ENCODE measurements around the gene LPCAT2. TPM values are rescaled to one million over a fixed set of nuclear protein-coding genes. Genes with fewer than 3 reads are reported as not detected.

LPCAT2 gene, protein sequence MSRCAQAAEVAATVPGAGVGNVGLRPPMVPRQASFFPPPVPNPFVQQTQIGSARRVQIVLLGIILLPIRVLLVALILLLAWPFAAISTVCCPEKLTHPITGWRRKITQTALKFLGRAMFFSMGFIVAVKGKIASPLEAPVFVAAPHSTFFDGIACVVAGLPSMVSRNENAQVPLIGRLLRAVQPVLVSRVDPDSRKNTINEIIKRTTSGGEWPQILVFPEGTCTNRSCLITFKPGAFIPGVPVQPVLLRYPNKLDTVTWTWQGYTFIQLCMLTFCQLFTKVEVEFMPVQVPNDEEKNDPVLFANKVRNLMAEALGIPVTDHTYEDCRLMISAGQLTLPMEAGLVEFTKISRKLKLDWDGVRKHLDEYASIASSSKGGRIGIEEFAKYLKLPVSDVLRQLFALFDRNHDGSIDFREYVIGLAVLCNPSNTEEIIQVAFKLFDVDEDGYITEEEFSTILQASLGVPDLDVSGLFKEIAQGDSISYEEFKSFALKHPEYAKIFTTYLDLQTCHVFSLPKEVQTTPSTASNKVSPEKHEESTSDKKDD
- 6.8 TPM for polyA plus RNA-seq (2013, experiment 1 of 4)
- 4.8 TPM for polyA plus RNA-seq (2013, experiment 2 of 4)
- polyA plus RNA-seq (2013, experiment 3 of 4) = 6.1 TPM
- polyA plus RNA-seq (2013, experiment 4 of 4) = 4.5 TPM

- Histone ChIP-seq H3K27me3 (ENCODE audit: control insufficient read depth, insufficient read depth, low read length, poor library complexity, severe bottlenecking) (peaks cover 9% of the 10 kb centered on the region), H3K9me3 (ENCODE audit: control insufficient read depth, low read length) (no peaks in the 10 kb centered on the region), H3K27ac (ENCODE audit: insufficient read depth, low read depth, low read length, poor library complexity, severe bottlenecking) (no peak within 1 kb of the TSS), H3K4me3 (ENCODE audit: insufficient read depth, low read depth, low read length) (peak within 1 kb of the TSS; percentile 59), H3K4me1 (ENCODE audit: control insufficient read depth, insufficient read depth, low read length) (no peaks in the 10 kb centered on the region), H3K36me3 (ENCODE audit: control insufficient read depth, insufficient read depth, low read length) (no peaks in the 10 kb centered on the region)
- 3% methylated on average over 61 of the region's 61 CpGs for WGBS, 2 experiments
Measured at GRCh38 chr16:55508941-55509931, at the start of gene LPCAT2. LPCAT2 (plus strand) TSS chr16:55509072; CDS start chr16:55509182, 110 bp downstream.

DNA sequence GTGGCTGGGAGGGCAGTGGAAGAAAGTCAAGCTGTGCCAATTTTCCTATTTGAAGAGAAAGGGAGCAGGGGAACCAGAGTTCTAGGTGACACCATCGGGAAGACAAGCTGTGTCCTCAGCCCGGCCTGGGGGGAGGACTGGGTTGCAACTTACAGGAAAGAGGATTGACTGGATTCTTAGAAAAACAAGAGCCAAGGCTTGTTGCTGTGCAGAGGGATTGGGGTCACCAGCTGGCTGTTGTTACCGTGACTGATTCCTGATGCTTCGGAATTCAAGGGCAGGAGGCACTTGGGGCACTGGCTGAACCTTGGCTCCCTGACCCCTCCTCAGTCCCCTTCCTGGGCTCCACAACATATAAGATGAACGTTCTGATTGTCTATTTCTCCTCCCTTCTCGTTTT lies 46.6 kb upstream of the LPCAT2 start:
- Histone ChIP-seq H3K27ac (ENCODE audit: insufficient read depth, low read depth, low read length, poor library complexity, severe bottlenecking) (no peak overlapping the region), H3K36me3 (ENCODE audit: control insufficient read depth, insufficient read depth, low read length) (no peaks in the 10 kb centered on the region), H3K4me1 (ENCODE audit: control insufficient read depth, insufficient read depth, low read length) (peaks cover 3% of the 10 kb centered on the region), H3K27me3 (ENCODE audit: control insufficient read depth, insufficient read depth, low read length, poor library complexity, severe bottlenecking) (no peaks in the 10 kb centered on the region), H3K9me3 (ENCODE audit: control insufficient read depth, low read length) (no peaks in the 10 kb centered on the region), H3K4me3 (ENCODE audit: insufficient read depth, low read depth, low read length) (no peak overlapping the region)
- 85 to 96% methylated on average over 5 to 6 of the region's 6 CpGs for WGBS, 2 experiments

GRCh38 chr16:55464375-55464774 lies 44.5 kb upstream of the LPCAT2 start:
- Histone ChIP-seq H3K9me3 (ENCODE audit: control insufficient read depth, low read length) (no peaks in the 10 kb centered on the region), H3K36me3 (ENCODE audit: control insufficient read depth, insufficient read depth, low read length) (no peaks in the 10 kb centered on the region), H3K4me3 (ENCODE audit: insufficient read depth, low read depth, low read length) (no peak overlapping the region), H3K27me3 (ENCODE audit: control insufficient read depth, insufficient read depth, low read length, poor library complexity, severe bottlenecking) (no peaks in the 10 kb centered on the region), H3K27ac (ENCODE audit: insufficient read depth, low read depth, low read length, poor library complexity, severe bottlenecking) (no peak overlapping the region), H3K4me1 (ENCODE audit: control insufficient read depth, insufficient read depth, low read length) (peaks cover 3% of the 10 kb centered on the region)
- 68 to 71% methylated on average over 4 of the region's 4 CpGs for WGBS, 2 experiments

DNA sequence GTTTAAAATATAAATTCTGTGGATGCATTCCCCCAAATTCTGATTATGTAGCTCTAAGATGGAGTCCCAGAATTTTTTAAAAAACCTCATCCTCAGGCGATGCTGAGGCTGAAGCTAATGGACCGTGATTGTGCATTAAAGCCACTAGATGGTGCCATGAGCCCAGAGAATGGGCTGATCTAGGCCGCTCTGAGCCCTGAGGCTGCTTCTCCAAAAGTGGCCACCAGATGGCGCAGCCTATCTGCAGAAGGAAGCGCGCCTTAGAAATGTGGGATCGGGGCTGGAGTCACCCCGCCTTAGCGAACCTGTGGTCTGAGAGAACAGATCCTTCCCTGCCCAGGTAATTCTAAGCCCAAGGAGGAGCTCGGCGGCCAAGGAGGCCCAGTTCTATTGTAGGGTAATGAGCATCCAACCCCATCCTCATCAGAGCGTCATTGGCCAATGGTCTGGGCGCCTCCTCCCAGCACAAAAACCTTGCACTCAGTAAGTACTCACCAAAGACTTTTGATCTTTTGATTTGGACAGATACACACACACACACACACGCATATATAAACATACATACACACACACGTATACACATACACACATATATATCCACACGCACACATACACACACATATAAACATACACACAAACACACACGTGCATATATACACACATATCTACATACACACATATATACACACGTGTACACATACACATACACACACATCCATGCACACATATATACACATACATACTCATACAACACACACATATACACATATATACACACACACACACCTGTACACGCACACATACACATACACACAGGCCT lies 43.6 kb upstream of the LPCAT2 start:
- no peaks in the 10 kb centered on the region for H3K27me3 ChIP-seq (ENCODE audit: control insufficient read depth, insufficient read depth, low read length, poor library complexity, severe bottlenecking)
- no peak overlapping the region for H3K27ac ChIP-seq (ENCODE audit: insufficient read depth, low read depth, low read length, poor library complexity, severe bottlenecking)
- H3K4me1 ChIP-seq (ENCODE audit: control insufficient read depth, insufficient read depth, low read length) = peaks cover 3% of the 10 kb centered on the region
- no peaks in the 10 kb centered on the region for H3K9me3 ChIP-seq (ENCODE audit: control insufficient read depth, low read length)
- H3K36me3 ChIP-seq (ENCODE audit: control insufficient read depth, insufficient read depth, low read length) = no peaks in the 10 kb centered on the region
- WGBS, 2 experiments = 35 to 36% methylated on average over 19 of the region's 19 CpGs
- H3K4me3 ChIP-seq (ENCODE audit: insufficient read depth, low read depth, low read length) = no peak overlapping the region

DNA sequence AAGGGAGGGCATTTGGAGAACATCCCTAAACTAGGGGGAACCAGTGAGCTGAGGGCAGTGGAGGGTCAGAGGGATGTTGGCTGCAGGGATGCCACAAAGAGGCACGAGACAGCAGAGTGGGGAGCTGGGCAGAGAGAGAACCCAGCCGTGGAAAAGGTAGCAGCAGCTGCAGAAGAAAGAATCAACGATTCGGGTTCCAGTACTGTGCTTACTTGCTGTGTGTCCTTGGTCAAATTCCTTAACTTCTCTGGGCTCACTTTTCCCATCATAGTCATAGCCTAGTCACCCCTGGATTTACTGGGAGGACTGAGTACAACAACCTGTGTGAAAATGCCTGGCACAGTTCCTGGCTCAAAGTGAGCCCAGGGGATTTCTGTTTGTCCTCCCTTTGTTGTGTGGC lies 42.7 kb upstream of the LPCAT2 start:
- Histone ChIP-seq H3K9me3 (ENCODE audit: control insufficient read depth, low read length) (no peaks in the 10 kb centered on the region), H3K4me3 (ENCODE audit: insufficient read depth, low read depth, low read length) (no peak overlapping the region), H3K4me1 (ENCODE audit: control insufficient read depth, insufficient read depth, low read length) (peaks cover 7% of the 10 kb centered on the region), H3K27me3 (ENCODE audit: control insufficient read depth, insufficient read depth, low read length, poor library complexity, severe bottlenecking) (no peaks in the 10 kb centered on the region), H3K27ac (ENCODE audit: insufficient read depth, low read depth, low read length, poor library complexity, severe bottlenecking) (no peak overlapping the region), H3K36me3 (ENCODE audit: control insufficient read depth, insufficient read depth, low read length) (no peaks in the 10 kb centered on the region)
- WGBS, 2 experiments = 87 to 93% methylated on average over 4 of the region's 4 CpGs

- Histone ChIP-seq H3K4me1 (ENCODE audit: control insufficient read depth, insufficient read depth, low read length) (peaks cover 7% of the 10 kb centered on the region), H3K27ac (ENCODE audit: insufficient read depth, low read depth, low read length, poor library complexity, severe bottlenecking) (no peak overlapping the region), H3K9me3 (ENCODE audit: control insufficient read depth, low read length) (no peaks in the 10 kb centered on the region), H3K27me3 (ENCODE audit: control insufficient read depth, insufficient read depth, low read length, poor library complexity, severe bottlenecking) (no peaks in the 10 kb centered on the region), H3K36me3 (ENCODE audit: control insufficient read depth, insufficient read depth, low read length) (no peaks in the 10 kb centered on the region), H3K4me3 (ENCODE audit: insufficient read depth, low read depth, low read length) (no peak overlapping the region)
- WGBS, 2 experiments = 79 to 92% methylated on average over 3 of the region's 3 CpGs
Measured at GRCh38 chr16:55467898-55468297, 41.0 kb upstream of the LPCAT2 start.

GRCh38 chr16:55468352-55468990 lies 40.4 kb upstream of the LPCAT2 start:
- H3K9me3 ChIP-seq (ENCODE audit: control insufficient read depth, low read length) = no peaks in the 10 kb centered on the region
- no peaks in the 10 kb centered on the region for H3K36me3 ChIP-seq (ENCODE audit: control insufficient read depth, insufficient read depth, low read length)
- no peak overlapping the region for H3K4me3 ChIP-seq (ENCODE audit: insufficient read depth, low read depth, low read length)
- peaks cover 7% of the 10 kb centered on the region for H3K4me1 ChIP-seq (ENCODE audit: control insufficient read depth, insufficient read depth, low read length)
- no peaks in the 10 kb centered on the region for H3K27me3 ChIP-seq (ENCODE audit: control insufficient read depth, insufficient read depth, low read length, poor library complexity, severe bottlenecking)
- WGBS, 2 experiments = 88 to 94% methylated on average over 7 of the region's 7 CpGs
- no peak overlapping the region for H3K27ac ChIP-seq (ENCODE audit: insufficient read depth, low read depth, low read length, poor library complexity, severe bottlenecking)

- H3K9me3 ChIP-seq (ENCODE audit: control insufficient read depth, low read length) = no peaks in the 10 kb centered on the region
- no peaks in the 10 kb centered on the region for H3K36me3 ChIP-seq (ENCODE audit: control insufficient read depth, insufficient read depth, low read length)
- no peak overlapping the region for H3K27ac ChIP-seq (ENCODE audit: insufficient read depth, low read depth, low read length, poor library complexity, severe bottlenecking)
- H3K4me1 ChIP-seq (ENCODE audit: control insufficient read depth, insufficient read depth, low read length) = peaks cover 7% of the 10 kb centered on the region
- H3K27me3 ChIP-seq (ENCODE audit: control insufficient read depth, insufficient read depth, low read length, poor library complexity, severe bottlenecking) = peaks cover 5% of the 10 kb centered on the region
- H3K4me3 ChIP-seq (ENCODE audit: insufficient read depth, low read depth, low read length) = no peak overlapping the region
- 50 to 53% methylated on average over 9 of the region's 9 CpGs for WGBS, 2 experiments
Measured at GRCh38 chr16:55469821-55470532, 38.9 kb upstream of the LPCAT2 start.

All from ectodermal cell (in vitro differentiated cells).